ENCODE measurements around the gene MAPK4.

DNA sequence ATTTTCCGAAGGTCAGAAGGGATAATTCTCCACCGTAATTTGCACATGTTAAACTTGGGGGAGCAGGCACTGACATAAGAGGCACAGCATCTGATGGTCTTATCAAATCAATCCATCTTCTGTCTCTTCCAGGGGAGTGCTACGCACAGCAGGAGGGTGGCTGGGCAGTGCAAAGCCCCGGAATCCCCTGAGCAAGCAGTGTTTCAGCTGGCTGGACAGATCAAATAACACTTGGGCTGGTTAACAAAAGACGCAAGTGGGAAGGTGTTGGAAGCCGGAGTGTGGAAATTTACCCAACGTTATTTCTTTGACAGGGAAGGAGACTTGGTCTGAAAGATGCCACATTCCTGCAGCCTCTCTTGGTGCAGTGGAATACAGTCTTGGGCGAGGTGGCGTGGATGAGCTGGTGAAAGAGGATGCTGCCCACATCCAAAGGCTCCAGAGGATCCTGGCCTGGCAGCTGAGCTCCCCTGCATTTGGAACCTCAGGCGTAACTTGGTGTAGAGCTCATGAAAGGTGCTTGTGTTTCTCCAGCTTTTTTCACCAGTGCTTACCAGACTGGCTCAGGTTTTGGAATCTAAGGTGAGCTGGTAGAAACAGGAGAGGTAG, 103.0 kb downstream of the MAPK4 start:
- TF ChIP-seq POLR2A (IDR thresholded peaks at IDR 0.05; ENCODE audit: low read depth, low read length) (no peak), RCOR1 (IDR thresholded peaks at IDR 0.05; ENCODE audit: insufficient replicate concordance, low read length) (no peak)
- TF ChIP-seq, protein P1, sequence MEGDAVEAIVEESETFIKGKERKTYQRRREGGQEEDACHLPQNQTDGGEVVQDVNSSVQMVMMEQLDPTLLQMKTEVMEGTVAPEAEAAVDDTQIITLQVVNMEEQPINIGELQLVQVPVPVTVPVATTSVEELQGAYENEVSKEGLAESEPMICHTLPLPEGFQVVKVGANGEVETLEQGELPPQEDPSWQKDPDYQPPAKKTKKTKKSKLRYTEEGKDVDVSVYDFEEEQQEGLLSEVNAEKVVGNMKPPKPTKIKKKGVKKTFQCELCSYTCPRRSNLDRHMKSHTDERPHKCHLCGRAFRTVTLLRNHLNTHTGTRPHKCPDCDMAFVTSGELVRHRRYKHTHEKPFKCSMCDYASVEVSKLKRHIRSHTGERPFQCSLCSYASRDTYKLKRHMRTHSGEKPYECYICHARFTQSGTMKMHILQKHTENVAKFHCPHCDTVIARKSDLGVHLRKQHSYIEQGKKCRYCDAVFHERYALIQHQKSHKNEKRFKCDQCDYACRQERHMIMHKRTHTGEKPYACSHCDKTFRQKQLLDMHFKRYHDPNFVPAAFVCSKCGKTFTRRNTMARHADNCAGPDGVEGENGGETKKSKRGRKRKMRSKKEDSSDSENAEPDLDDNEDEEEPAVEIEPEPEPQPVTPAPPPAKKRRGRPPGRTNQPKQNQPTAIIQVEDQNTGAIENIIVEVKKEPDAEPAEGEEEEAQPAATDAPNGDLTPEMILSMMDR (conservative IDR thresholded peaks at IDR 0.05; ENCODE audit: low read depth, low read length), result no peak
